Measurements from ENCODE around the gene MME. TPM values are rescaled to one million over a fixed set of nuclear protein-coding genes. Genes with fewer than 3 reads are reported as not detected.
"Not testable (repeated sequence)": the region's sequence is repeated elsewhere in the genome, so short reads cannot be mapped to it uniquely, and the experiment has no call there.

MME gene
- total RNA-seq, 1 donor from 2014 or later = 11.5 TPM

DNA sequence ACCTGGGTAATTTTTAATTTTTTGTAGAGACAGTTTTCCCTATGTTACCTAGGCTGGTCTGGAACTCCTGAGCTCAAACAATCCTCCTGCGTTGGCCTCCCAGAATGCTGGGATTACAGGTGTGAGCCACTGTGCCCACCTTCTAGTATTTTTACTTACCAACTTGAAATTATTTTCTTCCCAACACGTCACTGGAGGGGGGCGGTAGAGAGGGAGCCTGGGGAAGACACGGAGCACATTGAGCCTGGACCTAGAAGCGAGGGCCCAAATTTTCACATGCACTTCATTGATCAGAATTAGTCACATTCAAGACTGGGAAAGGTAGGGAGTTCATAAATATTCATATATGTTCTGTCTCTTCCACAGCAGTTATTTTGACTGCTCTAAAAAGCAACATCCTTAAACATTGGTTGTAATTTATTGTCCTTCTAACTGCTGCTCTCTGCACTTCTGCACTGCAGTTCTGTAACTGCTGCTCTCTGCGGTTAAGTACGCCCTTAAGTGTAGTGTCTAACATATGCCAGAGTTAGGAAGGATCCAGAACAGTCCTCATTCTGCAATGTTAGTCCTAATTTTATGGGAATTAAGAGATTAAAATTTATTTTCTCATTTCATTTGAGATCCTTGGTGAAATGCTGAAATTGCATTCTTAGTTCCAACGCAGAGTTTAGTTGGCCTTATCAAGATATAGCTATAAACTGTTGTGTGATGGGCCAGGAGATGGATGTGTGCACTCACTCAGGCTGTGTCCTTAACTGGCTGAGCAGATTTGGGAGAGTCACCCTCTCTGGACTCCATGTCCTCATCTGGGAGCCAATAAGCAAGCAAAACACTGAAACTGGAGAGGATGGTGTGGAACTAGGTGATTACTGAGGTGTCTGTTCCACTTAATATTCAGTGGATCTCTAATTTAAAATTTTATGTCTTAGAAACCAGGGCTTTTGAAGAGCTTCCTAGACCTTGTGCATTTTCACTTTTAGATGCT, 115.1 kb downstream of the MME start:
- DNase-seq = no peak

DNA sequence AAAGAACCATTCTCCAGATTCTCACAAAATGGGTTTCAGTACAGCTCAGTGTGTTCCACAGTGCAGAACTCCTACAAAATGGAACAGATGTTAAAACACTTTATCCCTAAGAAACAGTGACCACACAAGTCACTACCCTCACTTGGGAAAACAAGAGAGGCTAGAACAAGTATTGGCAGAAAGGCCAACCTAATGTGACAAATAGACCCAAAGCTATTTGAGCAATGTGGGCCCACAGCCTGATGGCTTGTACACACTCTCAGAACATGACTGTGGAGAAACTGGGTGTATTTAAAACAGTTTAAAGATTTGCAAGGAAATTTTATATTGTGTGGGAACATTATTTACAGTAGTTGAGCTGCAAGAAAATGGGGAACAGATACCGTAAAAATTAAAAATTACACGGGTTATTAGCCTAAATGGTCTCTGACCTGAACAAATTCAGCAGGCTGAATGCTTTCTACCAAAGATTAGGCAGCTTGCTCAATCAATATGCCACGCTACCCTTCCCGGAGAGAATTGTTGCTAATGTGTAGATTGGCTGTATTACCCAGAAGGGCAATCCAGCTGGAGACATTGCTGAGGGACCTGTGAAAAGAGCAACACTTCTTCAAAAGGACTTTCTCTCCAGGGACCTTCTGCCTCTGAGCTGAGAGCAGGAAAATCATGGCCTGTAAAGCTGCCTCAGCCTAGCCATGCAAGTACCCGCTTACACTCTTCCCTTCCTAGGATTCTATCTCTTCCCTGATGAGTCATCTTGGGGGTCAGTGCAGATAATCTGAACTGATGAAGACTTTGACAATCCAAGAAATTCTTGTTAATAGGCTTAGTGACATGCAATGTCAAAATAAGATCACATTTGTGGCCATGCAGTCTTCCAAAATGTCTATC, 116.3 kb downstream of the MME start:
- DNase-seq = peak; percentile 89

DNA sequence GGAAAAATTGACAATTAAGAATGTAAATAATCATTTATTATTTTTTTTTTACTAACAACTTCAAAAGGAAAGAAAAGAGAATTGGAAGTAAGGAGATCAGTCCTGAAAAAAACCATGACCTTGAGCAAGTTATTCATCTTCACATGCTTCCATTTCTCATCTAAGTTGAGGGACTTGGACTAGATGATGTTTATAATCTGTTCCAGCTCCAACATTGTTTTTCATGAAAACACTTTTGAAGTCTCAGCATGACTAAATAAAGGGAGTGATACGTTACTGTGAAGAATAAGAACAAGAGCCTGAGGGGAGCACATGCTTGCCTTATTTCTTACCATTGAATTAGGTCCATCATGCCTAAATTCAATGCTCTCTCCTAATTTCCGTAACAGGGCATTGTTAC, 117.7 kb downstream of the MME start:
- DNase-seq = no peak

DNA sequence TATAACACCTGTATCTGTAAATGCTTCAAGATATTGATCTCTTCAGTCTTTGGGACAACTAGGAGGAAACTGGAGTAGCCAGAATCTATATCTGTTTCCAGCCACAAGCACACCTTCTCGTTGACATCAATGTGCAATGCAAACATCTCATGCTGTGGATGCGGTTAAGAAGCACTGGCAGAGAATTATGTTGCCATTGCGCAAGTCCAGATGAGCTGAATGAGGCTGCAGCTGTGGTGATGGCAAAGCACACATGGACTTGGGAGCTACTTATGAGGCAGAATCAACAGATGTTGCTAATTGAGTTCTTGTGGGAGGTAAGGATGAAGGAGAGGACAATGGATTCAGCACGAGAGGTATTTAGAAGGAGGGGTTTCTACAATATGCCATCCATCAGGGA, 122.5 kb downstream of the MME start:
- DNase-seq = no peak

DNA sequence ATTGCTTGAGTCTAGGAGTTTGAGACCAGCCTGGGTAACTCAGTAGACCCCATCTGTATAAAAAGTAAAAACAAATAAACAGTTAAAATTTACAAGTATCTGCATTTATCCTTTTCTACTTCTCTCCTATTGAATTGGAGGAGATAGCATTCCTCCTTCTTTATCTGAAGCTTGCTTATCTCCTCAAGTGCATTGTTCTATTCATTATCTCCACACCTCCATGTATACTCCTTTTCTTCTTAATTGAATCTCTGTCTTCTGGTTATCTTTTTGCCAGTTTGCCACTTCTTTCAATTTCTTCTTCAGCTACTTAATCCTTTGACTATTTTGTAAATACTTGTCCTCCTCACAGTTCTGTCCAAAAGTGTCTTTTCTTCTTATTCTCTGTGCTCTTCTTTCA, 124.7 kb downstream of the MME start:
- no peak for DNase-seq

DNA sequence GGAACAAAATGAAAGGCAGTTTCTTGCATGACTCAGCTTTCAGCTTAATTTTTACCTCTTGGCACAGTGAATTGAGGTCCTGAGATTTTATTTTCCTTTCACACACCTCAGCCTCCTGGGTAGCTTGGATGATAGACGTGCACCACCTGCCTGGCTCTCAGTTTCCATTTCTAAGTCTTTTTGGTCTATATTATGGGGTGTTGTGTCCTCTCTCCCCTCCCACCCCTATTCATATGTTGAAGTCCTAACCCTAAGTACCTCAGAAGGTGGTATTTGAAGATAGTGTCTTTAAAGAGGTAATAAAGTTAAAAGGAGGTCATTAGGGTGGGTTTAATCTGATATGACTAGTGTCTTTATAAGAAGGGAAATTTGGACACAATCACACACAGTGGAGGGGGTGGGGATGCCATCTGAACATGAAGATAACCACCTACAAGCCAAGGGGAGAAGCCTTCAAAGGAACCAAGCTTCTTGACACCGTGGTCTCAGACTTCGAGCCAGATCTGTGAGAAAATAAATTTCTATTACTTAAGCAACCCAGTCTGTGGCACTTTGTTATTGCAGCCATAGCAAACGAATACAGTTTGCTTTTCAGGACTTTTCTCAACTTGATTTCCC, 128.2 kb downstream of the MME start:
- DNase-seq = no peak

DNA sequence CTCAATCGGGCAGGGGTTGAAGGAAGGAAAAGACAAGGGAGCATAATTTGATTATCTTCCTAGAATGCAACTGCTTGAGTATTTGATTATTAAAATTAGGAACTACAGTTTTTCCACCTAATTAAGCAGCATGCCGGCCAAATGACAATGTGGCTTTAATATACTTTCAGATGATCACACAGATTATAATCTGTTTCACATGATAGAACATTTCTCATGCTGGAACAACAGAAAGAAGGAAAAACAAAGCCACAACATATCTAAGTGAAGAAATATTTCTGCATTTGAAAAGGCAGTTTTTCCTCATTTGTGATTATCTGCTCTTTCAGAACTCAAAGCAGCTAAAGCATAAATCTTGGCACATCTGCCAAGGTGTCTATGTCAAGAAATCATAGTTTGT, 130.6 kb downstream of the MME start:
- DNase-seq = no peak

DNA sequence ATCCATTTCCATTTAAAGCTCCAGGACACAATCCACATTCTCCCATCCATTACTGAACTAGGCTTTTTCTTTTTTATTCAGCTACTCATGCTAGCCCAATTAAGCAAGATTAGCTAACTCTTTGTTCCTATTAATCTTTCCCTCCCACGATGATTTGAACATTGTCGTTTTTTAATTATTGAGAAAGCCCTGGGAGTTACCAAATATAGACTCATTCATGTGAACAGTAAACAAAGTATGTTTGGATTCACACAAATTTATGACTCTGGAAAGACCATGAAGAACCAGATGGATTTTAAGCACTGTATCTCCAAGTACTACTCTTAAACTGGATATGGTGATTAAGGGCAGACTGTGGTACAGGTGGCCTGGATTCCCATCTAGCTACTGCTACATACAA, 131.1 kb downstream of the MME start:
- no peak for DNase-seq

DNA sequence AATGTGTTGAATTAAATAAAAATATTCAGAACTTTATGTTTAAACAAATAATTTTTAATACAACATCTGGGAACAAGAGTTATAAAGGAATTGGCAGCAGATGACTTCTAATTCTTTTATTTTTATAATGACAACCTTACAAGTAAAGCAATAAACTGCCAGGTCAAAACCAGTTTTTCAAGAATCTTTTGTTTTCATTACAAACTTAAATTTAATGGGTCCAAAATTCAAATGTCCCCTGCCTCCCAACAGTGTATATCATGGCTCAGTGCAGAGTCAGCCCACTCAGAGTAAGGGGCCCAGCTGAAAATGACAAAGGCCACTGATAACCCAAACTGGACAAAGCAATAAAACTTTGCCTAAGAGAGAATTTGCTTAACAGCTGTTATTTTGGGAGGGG, 131.8 kb downstream of the MME start:
- DNase-seq = no peak

DNA sequence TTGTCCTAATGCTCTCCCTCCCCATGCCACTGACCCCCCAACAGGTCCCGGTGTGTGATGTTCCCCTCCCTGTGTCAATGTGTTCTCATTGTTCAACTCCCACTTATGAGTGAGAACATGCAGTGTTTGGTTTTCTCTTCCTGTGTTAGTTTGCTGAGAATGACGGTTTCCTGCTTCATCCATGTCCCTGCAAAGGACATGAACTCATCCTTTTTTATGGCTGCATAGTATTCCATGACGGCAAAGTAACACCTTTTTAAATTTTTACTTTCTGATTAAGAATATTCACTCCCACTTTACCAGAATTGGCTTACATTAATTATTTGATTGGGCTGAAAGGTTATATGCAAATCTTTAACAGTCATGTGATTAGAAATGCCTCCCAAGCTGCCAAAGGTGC, 135.9 kb downstream of the MME start:
- not testable (repeated sequence) for DNase-seq

DNA sequence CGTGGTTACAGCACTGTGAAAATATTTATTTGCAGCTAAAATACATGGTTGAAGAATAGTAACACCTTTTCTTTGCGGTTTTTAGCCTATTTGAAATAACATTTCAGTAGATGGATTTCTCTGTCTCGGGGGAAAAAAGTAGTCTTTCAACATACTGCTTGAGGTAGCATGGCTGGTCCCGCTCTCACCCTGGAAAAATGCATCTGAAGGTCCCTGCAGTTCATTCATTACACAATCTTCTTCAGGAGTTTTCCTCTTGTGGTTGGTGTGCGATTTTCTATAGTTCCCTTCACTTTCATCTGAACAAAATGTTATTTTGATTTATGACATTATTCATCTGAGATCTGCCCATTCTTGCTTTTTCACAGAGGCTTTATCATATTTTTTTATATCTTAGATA, 137.5 kb downstream of the MME start:
- no peak for DNase-seq

DNA sequence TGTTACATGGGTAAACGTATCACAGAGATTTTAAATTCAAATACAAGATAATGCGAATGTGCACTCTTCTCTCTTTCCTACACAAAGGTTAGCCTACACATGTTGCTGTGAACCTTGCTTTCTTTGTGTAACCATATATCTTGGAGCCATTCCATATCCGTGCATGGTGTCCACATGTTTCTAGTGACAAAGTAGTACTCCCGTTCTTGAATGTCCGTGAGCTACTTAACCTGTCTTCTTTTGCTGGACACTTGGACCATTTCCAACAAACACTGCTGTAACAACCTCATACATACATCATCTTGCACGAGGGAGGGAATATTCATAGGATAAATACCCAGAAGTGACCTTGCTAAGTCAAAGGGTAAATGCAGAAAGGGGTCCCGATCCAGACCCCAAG, 138.3 kb downstream of the MME start:
- peak; percentile 18 for DNase-seq

DNA sequence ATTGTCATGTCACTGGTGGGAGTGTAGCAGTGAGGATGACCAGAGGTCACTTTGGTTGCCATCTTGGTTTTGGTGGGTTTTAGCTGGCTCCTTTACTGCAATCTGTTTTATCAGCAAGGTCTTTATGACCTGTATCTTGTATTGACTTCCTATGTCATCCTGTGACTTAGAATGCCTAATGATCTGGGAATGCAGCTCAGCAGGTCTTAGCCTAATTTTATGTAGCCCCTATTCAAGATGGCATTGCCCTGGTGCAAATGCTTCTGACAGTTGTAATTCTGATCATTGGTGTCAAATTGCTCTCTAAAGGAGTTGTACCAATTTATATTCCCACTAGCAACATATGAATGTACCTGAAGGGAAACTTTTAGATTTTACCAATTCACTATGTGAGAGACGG, 139.0 kb downstream of the MME start:
- no peak for DNase-seq

DNA sequence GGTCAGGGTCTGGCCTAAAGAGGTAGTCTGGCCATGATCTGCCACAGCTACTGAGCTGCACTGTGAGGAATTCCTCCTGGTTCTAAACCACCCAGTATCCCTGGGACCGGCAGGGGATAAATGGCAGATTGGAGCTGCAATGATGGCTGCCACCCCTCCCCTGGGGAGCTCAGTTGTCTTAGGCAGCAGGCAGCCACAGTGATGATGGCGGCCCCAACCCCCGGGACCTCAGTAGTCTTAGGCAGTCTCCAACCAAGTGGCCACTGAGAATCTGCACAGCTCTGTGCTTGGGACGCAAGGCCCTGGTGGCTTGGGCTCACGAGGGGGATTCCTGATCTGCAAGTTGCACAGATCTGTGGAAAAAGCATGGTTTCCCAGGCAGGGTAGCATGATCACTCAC, 145.3 kb downstream of the MME start:
- no peak for DNase-seq

DNA sequence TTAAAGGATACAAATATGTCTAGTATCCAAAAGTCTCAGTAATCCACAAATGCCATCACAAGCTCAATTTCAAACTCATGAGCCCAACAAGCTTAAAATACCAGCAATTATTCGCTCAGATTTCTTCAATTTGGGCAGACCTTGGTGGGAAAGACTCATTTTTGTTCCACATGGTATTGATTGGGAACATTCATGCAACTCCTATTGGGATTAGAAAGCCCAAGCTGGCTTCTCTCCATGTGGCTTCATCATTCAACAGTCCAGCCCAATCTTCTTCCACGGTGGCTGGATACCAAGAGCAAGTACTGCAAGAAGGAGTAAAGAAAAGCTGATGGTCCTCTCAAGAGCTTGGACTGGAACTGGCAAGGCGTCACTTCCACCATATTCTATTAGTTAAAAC, 147.0 kb downstream of the MME start:
- DNase-seq = peak; percentile 38

DNA sequence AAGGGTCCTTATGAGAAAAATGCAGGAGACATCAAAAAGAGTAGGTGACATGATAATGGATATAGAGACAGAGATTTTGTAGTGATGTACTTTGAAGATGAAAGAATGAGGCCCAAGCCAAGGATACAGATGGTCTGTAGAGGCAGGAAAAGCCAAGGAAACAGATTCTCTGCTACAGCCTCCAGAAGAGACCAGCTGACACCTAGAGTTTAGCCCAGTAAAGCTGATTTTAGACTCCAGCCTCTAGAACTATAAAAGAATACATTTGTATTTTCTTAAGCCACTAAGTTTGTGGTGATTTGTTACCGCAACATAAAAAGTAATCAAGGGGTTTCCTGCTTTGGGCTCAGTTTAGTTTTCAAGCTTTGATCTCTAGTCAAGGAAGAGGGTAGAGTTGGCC, 148.6 kb downstream of the MME start:
- DNase-seq = no peak

DNA sequence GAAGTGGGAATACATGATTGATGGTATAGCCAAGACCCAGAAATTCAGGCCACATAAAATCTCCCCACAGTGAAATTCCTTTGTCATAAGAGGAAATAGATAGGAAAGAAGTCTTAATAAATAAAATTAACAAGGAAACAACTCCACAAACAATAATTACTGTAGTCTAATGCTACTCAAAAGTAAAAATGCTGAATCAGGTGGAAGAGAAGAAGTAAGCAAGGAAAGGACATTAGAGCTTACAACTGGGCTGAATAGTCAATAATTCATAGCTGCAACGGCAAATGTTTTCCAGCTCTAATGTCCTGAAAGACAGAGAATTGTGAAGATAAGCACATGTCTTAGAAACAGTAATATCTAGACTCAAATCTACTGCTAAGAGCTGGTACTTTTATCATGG, 149.0 kb downstream of the MME start:
- no peak for DNase-seq

DNA sequence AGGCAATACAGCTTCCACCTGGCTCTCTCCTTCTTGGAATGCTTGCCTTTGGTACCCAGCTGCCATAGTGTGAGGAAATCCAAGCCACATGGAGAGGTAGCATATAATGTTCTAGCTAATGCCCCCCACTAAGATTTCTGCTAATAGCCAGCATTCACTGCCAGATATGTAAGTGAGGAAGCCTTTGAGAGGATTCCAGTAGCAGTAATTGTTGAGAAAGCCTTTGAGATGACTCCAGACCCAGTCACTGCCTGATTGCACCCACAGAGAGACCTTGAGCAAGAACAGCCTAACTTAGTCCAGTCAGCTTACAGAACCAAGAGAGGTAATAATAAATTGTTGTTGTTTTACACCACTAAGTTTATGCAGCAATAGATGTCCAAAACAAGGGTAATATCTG, 150.3 kb downstream of the MME start:
- no peak for DNase-seq

DNA sequence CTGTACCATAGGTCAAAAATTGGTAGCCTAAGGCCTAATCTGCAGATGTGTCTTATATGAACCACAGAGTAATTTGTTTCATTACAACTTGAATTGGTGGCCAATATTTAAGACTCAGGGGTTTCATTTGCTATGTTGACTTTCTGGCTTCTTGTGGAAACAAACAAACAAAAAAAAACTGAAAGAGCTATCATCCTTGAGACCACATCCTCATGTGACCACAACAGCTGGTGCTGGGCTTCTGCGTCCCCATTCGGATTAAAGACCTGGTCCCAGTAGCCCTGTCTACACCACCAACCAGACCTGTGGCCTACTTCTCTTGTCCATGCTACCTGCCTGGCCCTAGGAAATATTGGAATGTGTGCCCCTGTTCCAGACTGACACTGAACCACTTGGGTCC, 151.7 kb downstream of the MME start:
- DNase-seq = no peak

DNA sequence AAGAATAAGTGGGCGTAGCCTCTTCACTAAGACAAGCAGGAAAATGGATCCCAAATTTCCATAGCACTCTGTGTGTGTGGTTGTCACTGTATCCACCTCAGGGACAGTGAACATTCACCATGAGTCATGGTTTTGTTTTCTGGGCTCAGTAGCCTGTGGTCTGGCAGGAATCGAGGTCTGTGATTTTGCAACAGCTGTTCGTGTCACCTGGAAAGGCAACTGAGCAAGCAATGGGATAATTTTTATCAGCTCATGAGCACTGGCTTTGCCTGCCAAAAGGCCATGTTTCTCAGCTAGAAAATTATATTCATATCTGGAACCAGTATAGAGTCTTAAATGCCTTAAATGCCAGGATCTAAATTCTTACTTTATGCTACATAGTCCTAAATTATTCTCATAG, 152.5 kb downstream of the MME start:
- peak; percentile 89 for DNase-seq

DNA sequence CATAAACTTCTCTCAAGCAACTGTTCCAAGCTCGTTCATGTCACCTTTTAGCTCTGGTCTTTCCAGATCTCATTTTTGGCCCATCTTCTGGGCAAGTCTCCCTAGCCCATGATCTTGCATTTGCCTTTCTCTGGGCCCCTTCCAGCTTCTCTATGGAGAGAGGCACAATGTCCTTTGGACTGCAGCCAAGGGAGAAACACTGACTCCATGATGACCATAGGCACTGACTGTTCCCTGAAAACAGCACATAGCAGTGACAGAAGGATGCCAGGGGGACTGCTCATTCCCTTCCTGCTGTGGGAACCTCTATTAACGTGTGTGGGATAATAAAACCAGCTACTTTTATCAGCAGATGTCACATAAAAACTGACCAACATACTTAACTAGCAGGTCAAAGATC, 153.1 kb downstream of the MME start:
- DNase-seq = peak; percentile 89

Measured in tongue (tissue), 2 donors.